Ovary (tissue), 9 donors: ENCODE results near the gene PNPLA2. TPM values are rescaled to one million over a fixed set of nuclear protein-coding genes. Genes with fewer than 3 reads are reported as not detected.

Experiments
- DNase-seq, 5 donors: peaks; one replicate each; pipeline ENCODE4 v3.0.0-alpha.2; 2019 to 2020
- H3K27ac ChIP-seq, 2 donors: fragments of 200-600 bp; one replicate each; pipeline versions ENCODE4 v1.5.1 to v1.8.0; 2019 to 2022
- H3K27me3 ChIP-seq: fragments of 200-600 bp; one replicate; pipeline ENCODE4 v1.8.0; 2022
- H3K36me3 ChIP-seq: fragments of 200-600 bp; sonication (generic); one replicate; pipeline ENCODE4 v1.5.1; 2019
- H3K4me1 ChIP-seq: one replicate; pipeline ENCODE4 v1.8.1; 2013; ENCODE audit warnings: mild to moderate bottlenecking, moderate library complexity; ENCODE audit not compliant: insufficient read depth
- H3K4me3 ChIP-seq: fragments of 200-600 bp; sonication (generic); one replicate; pipeline ENCODE4 v1.5.1; 2017
- H3K9me3 ChIP-seq, 2 donors: fragments of 200-600 bp in 1 of 2; sonication (generic) in 1 of 2; one replicate each; pipeline versions ENCODE4 v1.5.1 to v1.8.1; 2013 to 2019; ENCODE audit warnings: mild to moderate bottlenecking in 1 of 2, moderate library complexity in 1 of 2
- EP300 ChIP-seq: sonication (generic); formaldehyde crosslinking; IDR thresholded peaks from one replicate; pipeline ENCODE4 v1.6.1; 2017; ENCODE audit warnings: antibody characterized with exemption
- POLR2A ChIP-seq: fragments of 450-650 bp; IDR thresholded peaks from one replicate; pipeline ENCODE4 v1.6.1; 2017; ENCODE audit warnings: antibody characterized with exemption, mild to moderate bottlenecking, moderate library complexity
- WGBS, 3 donors: extraction: QIAGEN DNeasy Blood & Tissue Kit in 1 of 3; methylation state at CpG; one replicate each; pipeline versions ENCODE4 v1.1.5 to v1.1.7; 2013 to 2017; 5-methylcytosine and 5-hydroxymethylcytosine counted together
- intact Hi-C, 4 donors: fragments of 100-400 bp; cut with DNase I; formaldehyde crosslinking; loops; one replicate each; pipeline versions ENCODE4 v1.11.0 to v1.15.1; 2022 to 2023
- polyA plus RNA-seq, 2 donors: library from polyadenylated mRNA; stranded (reverse); fragments of 200-250 nt in 1 of 2; fragments of 350-450 nt in 1 of 2; fragmentation: Illumina TruSeq in 1 of 2; extraction: RNeasy Lipid Tissue Mini Kit (QIAGEN cat#74804) in 1 of 2; gene quantifications; one replicate each; pipeline ENCODE4 v1.2.3, GENCODE V29; 2013 to 2014
- total RNA-seq, 7 donors: library from RNA; depleted of rRNA in 2 of 7; stranded (reverse); fragments of >200 nt in 2 of 7; fragmentation: NEBNext Ultra II Directional in 3 of 7; extraction: Animal tissue kit (Norgen Biotek cat#: 25700) in 3 of 7; gene quantifications; one replicate each; pipeline versions ENCODE4 v1.1.0 to v1.2.4, GENCODE V29; 2016 to 2023
- TF ChIP-seq, protein P1 (sequence below), 3 donors: fragments of 450-650 bp in 2 of 3; fragments of 200-600 bp in 1 of 3; IDR thresholded peaks; one replicate each; pipeline versions ENCODE4 v1.5.1 to v1.8.0; 2016 to 2022; ENCODE audit warnings: antibody characterized with exemption in 3 of 3, mild to moderate bottlenecking in 1 of 3
- donor health status: DM: no; HTN: no; CAD: no; lungs with moderate emphysema.
- donor health status: DM: no; HTN: no; CAD: no.
- donor health status: Bipolar disorder and iron deficiency.
- donor health status: DM: yes; HTN: yes; CAD: no.
- donor health status: DM: no; HTN: no; CAD: no.
- donor health status: DM: yes; HTN: yes; CAD: no.

Gene PNPLA2
- total and polyA plus RNA-seq, 9 donors = 12.9 to 98.2 (median 83.0) TPM

DNA sequence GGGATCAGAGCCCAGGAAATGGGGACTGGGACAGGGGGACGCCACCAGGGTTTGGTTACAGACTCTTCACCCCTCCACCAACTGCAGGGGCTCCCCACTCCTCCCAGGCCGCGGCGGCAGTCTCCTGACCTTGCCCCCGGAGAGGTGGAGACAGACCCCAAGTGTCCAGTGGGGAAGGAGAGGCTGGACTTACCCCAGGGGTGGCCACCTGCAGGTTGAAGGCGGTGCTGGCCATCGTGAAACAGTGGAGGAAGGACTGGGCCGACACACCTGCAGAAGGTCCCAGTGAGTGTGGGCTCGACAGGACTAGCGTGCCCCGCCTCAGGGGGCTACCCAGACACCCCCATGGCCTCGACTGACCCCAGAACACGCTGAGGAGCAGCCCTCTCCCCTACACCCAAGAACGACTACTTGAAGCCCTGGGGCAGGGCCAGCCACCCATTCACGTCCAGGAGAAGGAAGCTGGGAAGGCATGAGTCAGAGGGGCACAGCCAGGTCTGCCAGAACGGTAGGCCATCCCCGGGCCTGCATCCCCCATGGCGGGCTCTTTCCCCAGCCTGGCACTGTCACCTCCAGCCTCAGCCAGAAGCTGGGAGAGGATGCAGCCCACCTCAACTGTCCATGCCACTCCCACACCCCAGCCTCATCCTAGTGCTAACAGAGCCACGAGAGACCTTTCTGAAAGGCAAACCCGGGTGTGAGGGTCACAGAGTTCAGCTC is 43.7 kb upstream of the PNPLA2 start:
- Histone ChIP-seq H3K9me3 (no peaks in the 10 kb centered on the region), H3K27me3 (no peaks in the 10 kb centered on the region), H3K36me3 (no peaks in the 10 kb centered on the region), H3K4me1 (peaks cover 12% of the 10 kb centered on the region), H3K4me3 (no peak overlapping the region), H3K27ac (no peak overlapping the region)
- TF ChIP-seq POLR2A = no peak
- TF ChIP-seq EP300 = no peak
- TF ChIP-seq, protein P1, sequence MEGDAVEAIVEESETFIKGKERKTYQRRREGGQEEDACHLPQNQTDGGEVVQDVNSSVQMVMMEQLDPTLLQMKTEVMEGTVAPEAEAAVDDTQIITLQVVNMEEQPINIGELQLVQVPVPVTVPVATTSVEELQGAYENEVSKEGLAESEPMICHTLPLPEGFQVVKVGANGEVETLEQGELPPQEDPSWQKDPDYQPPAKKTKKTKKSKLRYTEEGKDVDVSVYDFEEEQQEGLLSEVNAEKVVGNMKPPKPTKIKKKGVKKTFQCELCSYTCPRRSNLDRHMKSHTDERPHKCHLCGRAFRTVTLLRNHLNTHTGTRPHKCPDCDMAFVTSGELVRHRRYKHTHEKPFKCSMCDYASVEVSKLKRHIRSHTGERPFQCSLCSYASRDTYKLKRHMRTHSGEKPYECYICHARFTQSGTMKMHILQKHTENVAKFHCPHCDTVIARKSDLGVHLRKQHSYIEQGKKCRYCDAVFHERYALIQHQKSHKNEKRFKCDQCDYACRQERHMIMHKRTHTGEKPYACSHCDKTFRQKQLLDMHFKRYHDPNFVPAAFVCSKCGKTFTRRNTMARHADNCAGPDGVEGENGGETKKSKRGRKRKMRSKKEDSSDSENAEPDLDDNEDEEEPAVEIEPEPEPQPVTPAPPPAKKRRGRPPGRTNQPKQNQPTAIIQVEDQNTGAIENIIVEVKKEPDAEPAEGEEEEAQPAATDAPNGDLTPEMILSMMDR (IDR thresholded peaks at IDR 0.05) = no peak
- intact Hi-C loops = no loop called here
- WGBS, 3 donors = 59 to 61% (median 59%) methylated on average over 20 of the region's 20 CpGs
- peak in 4 of 5 donors; percentile 19 to 49 (median 28) for DNase-seq

DNA sequence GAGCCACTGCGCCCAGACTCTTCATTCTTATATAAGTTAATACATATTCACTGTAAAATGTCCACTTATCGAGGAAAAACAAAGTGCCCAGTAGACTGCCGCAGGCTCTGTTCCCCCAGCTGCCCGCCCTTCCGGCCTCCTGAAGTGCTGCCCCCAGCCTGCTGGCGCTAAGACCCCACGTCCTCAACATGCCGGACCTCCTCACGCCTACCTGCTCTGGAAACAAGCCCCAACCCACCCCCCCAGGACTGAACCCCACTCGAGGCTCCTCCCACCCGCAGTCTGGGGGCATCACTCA is 42.5 kb upstream of the PNPLA2 start:
- H3K27ac ChIP-seq = peak overlapping the region in 1 of 2 donors; percentile 67
- TF ChIP-seq POLR2A (no peak), EP300 (no peak)
- TF ChIP-seq, protein P1 (IDR thresholded peaks at IDR 0.05) = no peak
- WGBS, 3 donors = 23 to 25% (median 23%) methylated on average over 11 of the region's 11 CpGs
- no peaks in the 10 kb centered on the region for H3K9me3 ChIP-seq
- no peaks in the 10 kb centered on the region for H3K36me3 ChIP-seq
- intact Hi-C loops = no loop called here
- peak overlapping the region; percentile 99 for H3K4me3 ChIP-seq
- H3K4me1 ChIP-seq = peaks cover 12% of the 10 kb centered on the region
- DNase-seq = no peak
- H3K27me3 ChIP-seq = no peaks in the 10 kb centered on the region

DNA sequence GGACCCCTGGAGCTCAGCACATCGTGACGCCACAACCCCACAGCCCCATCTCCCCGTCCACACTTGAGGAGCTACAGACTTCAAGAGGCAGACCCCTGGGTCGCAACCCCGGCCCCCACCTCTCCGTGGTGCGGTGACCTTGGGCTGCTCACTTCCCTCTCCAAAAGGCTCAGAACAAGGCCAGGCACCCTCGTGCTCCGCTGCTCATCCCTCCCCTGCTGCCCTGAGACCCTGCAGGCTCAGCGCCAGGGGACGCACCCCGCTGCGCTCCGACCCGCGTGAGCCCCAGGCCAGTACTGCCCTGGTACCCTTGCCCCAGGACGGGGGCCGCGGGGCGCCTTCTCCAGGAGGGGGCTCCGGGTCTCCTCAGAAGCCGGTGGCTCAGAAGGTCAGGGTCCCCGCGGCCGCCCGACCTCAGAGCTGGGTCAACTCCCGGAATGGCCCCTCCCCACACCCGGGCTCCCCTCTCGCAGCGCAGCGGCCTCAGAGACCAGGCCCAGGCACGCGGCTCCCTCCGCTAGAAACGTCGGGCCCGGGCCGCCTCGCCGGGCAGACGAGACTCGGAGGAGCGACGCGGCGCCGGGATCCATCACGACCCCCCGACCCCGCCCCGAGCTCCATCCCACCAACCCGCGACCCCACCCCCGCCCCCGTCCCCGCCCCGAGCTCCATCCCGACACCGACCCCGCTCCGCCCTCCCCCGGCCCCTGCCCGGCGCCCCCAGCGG is 42.0 kb upstream of the PNPLA2 start:
- intact Hi-C loops = no loop called here
- H3K4me3 ChIP-seq = peak overlapping the region; percentile 99
- TF ChIP-seq, protein P1 (IDR thresholded peaks at IDR 0.05) = no peak
- no peak for TF ChIP-seq EP300
- no peak for TF ChIP-seq POLR2A
- WGBS, 3 donors = 0 to 2% (median 1%) methylated on average over 29 to 65 of the region's 65 CpGs
- H3K9me3 ChIP-seq = no peaks in the 10 kb centered on the region
- peak overlapping the region; percentile 67 to 81 for H3K27ac ChIP-seq
- H3K27me3 ChIP-seq = no peaks in the 10 kb centered on the region
- H3K36me3 ChIP-seq = no peaks in the 10 kb centered on the region
- H3K4me1 ChIP-seq = peaks cover 12% of the 10 kb centered on the region
- peak in 4 of 5 donors; percentile 33 to 68 (median 57) for DNase-seq

DNA sequence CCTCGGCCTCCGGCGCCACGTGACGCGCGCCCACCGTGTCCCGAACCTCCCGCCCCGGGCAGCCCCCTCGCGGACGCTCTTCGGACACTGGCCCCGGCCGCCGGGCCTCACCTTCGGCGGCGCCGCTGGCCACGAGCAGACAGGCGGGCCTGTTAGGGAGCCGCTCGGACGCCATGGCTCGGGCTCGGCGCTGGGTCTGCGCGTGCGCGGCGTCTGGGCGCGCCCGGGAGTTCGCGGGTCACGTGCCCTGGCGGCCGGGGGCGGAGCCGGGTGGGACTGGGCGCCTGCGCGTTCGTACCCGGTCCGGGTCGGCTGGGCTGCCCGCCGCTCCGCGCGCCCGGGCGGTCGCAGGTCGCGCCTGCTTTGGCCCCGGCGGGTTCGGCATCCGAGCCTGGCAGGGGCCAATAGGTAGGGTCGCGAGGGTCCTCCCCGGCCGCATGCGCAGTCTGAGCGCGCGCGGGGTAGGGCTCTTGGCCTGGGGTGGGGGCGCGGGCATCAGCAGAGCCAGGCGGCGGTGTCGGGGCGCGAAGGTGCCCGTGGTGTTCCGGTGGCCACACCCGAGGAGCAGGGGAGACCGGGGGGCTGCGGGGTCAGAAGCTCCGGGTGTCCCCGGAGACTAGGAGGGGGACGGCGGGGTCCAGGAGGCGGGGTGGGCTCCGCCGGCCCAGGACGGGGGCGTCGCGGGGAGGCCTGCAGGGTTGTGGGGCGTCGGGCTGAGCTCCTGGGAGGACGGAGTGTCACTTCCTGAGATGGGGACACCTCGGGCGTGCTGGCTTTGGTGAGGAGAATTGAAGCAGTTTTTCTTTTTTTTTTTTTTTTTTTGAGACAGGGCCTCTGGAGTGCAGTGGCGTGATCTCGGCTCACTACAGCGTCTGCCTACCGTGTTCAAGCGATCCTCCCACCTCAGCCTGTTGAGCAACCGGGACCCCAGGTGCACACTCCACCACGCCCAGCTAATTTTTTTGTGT is 41.1 kb upstream of the PNPLA2 start, which contains the start of gene GATD1:
Gene GATD1, minus strand, starts transcription at position 200 of the 968 bp plus-strand sequence. Its CDS starts 25 bp downstream, at position 175.
- TF ChIP-seq, protein P1 (IDR thresholded peaks at IDR 0.05) = peak in 1 of 3 donors; percentile 40
- TF ChIP-seq POLR2A (peak; percentile 71), EP300 (no peak)
- no peaks in the 10 kb centered on the region for H3K9me3 ChIP-seq
- H3K36me3 ChIP-seq = no peaks in the 10 kb centered on the region
- peak within 1 kb of the TSS; percentile 99 for H3K4me3 ChIP-seq
- 1 to 2% (median 1%) methylated on average over 49 to 108 of the region's 110 CpGs for WGBS, 3 donors
- H3K27me3 ChIP-seq = no peaks in the 10 kb centered on the region
- peak; percentile 90 to 95 (median 93) for DNase-seq
- H3K27ac ChIP-seq = peak within 1 kb of the TSS; percentile 67 to 81
- intact Hi-C loops = no loop called here
- H3K4me1 ChIP-seq = peaks cover 12% of the 10 kb centered on the region
